ENCODE measurements around the gene SLC9A5.
A peak's percentile ranks its signal among the peaks of the same experiment; 100 is the strongest.

The SLC9A5 gene

GRCh38 chr16:67215706-67216105, 33.1 kb upstream of the SLC9A5 start:
- DNase-seq (ENCODE audit: low read depth): no peak
- no peak overlapping the region for H3K4me3 ChIP-seq (ENCODE audit: low read depth, low read length)
- no peak for TF ChIP-seq CTCF (IDR thresholded peaks at IDR 0.05; ENCODE audit: low read depth, low read length, missing control alignments)

GRCh38 chr16:67216612-67217490, 31.9 kb upstream of the SLC9A5 start:
- H3K4me3 ChIP-seq (ENCODE audit: low read depth, low read length): no peak overlapping the region
- TF ChIP-seq CTCF (IDR thresholded peaks at IDR 0.05; ENCODE audit: low read depth, low read length, missing control alignments): no peak
- no peak for DNase-seq (ENCODE audit: low read depth)

DNA sequence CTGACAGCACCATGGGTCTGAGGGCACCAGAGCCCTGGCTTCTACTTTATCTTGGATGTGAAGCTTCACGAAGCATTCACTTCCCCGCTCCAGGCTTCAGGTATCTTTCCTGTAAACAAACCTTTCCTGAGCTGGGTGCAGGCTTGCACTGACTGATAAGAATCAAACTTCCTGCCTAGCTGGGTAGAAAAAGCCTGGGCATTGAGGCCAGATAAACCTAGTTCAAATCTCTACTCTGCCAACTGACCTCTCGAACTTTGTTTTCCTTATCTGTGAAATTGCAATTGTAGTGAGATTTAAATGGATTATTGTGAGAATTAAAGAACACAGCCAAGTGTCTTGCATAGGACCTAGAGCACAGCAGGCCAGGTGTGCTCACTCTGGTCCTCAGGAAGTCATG, 24.8 kb upstream of the SLC9A5 start:
- H3K4me3 ChIP-seq (ENCODE audit: low read depth, low read length): no peak overlapping the region
- no peak for DNase-seq (ENCODE audit: low read depth)
- no peak for TF ChIP-seq CTCF (IDR thresholded peaks at IDR 0.05; ENCODE audit: low read depth, low read length, missing control alignments)

GRCh38 chr16:67226295-67226803, 22.4 kb upstream of the SLC9A5 start:
- no peak for TF ChIP-seq CTCF (IDR thresholded peaks at IDR 0.05; ENCODE audit: low read depth, low read length, missing control alignments)

GRCh38 chr16:67226804-67227566, 21.8 kb upstream of the SLC9A5 start, which contains the start of gene TMEM208:
Gene TMEM208, plus strand, starts transcription at chr16:67227130. Its CDS starts 89 bp downstream, at chr16:67227219.
- peak within 1 kb of the TSS; percentile 89 for H3K4me3 ChIP-seq (ENCODE audit: low read depth, low read length)
- DNase-seq (ENCODE audit: low read depth): peak; percentile 97
- TF ChIP-seq CTCF (IDR thresholded peaks at IDR 0.05; ENCODE audit: low read depth, low read length, missing control alignments): peak; percentile 8

More at GRCh38 chr16:67226295-67226803, 22.4 kb upstream of the SLC9A5 start:
- no peak for DNase-seq (ENCODE audit: low read depth)
- H3K4me3 ChIP-seq (ENCODE audit: low read depth, low read length): peak overlapping the region; percentile 89

DNA sequence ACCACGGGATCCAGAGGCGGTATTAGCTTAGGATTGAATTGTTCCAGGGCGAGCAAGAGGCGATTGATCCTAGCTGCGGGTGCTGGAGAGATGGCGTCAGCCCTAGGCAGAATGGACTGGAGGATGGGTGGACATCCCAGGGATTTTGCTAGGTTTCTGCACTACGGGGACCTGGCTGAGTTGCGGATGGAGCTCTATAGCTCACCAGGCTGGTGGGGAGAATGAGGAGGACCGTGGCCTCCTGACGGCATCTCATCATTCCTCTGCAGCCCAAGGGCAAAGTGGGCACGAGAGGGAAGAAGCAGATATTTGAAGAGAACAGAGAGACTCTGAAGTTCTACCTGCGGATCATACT, 21.2 kb upstream of the SLC9A5 start:
- no peak for TF ChIP-seq CTCF (IDR thresholded peaks at IDR 0.05; ENCODE audit: low read depth, low read length, missing control alignments)

More for the DNA sequence above, 21.2 kb upstream of the SLC9A5 start:
- H3K4me3 ChIP-seq (ENCODE audit: low read depth, low read length): peak overlapping the region; percentile 89
- no peak for DNase-seq (ENCODE audit: low read depth)
